GM18499 (cell line): ENCODE data around the gene CCDC85C.

ENCODE experiments used
- ATAC-seq: cut with Tn5 transposase; IDR thresholded peaks from one replicate; pipeline ENCODE4 v1.9.1; 2021; ENCODE audit warnings: moderate number of reproducible peaks; ENCODE audit not compliant: insufficient read depth, unreplicated experiment

Gene CCDC85C

GRCh38 chr14:99632410-99633035 lies 28.5 kb upstream of the CCDC85C start:
- ATAC-seq: no peak

- ATAC-seq: no peak
Observed at GRCh38 chr14:99630202-99630601, 26.2 kb upstream of the CCDC85C start.

- no peak for ATAC-seq
Observed at GRCh38 chr14:99628887-99629618, 25.0 kb upstream of the CCDC85C start.

DNA sequence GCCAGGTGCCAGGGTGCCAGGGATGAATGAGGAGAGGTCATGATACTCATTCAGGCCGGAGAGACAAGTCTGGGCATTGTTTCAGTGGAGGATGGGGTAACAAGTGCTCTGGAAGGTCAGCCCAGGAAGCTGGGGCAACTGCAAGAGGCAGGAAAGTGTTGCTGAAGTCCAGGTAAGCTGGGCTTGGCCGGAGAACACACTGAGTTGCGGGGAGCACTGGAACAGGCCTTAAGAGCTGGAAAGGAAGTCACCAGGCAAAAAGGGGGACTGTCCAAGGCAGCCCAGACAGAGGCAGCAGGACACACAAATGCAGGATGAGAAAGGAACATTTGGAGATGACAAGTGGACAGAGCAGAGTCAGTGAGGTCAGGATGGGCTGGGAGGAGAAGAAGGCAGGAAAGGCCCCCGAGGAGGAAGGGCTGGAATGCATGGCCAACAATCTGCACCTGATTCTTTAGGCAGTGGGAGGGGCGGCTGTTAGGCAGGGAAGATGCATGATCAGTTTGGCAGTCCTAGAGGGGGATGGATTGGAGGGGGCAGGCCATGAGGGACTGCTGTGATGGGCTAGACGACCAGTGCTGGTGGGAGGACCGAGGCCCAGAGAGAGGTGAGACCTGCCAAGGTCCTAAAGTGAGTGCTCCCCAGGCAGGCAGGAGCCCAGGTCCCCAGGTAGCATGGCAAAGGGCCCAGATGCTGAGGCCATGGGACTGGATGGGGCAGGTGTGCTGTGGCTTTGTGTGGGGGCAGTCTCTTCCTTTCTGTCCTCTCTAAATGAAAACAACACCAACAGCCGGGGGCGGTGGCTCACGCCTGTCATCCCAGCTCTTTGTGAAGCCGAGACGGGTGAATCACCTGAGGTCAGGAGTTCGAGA lies 23.7 kb upstream of the CCDC85C start:
- no peak for ATAC-seq

DNA sequence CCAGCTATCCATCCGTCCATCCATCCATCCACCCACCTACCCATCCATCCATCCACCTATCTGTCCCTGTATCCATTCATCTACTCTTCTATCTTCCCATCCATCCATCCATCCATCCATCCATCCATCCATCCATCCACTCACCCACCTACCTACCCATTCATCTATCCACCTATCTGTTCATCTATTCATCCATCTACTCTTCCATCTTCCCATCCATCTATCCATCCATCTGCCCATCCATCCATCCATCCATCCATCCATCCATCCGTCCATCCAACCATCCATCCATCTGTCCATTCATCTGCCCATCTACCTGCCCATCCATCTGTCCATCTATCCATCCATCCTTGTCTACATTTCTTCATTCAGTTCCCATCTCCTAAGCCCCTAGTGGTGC lies 23.1 kb upstream of the CCDC85C start:
- ATAC-seq: no peak

- ATAC-seq: no peak
Observed at GRCh38 chr14:99626041-99626648, 22.1 kb upstream of the CCDC85C start.

GRCh38 chr14:99625476-99625875 lies 21.5 kb upstream of the CCDC85C start:
- ATAC-seq: no peak

DNA sequence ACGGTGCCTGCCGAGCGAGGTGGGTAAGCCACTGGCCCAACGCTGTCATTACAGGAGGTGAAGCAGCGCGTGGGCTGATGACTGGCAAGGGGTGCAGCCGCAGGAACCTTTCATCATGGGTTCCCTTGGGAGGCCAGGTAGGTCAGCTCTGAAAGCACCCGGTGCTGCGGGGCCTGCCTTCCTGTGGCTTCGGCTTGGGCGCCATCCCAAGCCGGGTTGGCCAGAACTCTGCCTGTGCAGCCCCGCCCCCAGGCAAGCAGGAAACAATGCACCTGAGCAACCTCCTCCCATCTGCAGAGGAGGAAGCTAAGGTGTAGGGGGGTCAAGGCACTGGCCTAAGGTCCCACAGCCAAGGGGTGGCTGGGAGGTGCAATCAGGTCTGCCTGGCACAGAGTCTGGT lies 21.0 kb upstream of the CCDC85C start:
- no peak for ATAC-seq

DNA sequence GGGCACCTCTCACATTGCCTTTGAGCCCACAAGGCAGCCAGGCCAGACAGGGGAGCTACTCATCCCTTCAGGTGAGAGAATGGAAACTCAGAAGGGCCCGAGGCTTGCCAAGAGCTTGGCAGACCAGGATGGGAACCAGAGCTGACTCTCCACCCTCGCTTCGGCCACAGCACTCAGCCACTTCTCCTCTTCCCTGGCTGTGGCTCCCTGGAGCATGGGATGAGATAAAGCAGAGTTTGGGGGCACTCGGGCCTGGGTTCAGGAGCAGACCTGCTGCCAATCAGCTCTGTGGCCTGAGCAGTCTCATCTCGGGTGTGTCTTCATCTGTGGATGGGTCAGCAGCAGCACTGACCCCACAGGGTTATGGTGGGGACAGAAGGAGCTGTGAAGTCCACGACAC lies 20.0 kb upstream of the CCDC85C start:
- ATAC-seq: no peak

GRCh38 chr14:99621948-99622347 lies 17.9 kb upstream of the CCDC85C start:
- no peak for ATAC-seq

GRCh38 chr14:99619835-99620834 lies 16.1 kb upstream of the CCDC85C start:
- ATAC-seq: no peak

DNA sequence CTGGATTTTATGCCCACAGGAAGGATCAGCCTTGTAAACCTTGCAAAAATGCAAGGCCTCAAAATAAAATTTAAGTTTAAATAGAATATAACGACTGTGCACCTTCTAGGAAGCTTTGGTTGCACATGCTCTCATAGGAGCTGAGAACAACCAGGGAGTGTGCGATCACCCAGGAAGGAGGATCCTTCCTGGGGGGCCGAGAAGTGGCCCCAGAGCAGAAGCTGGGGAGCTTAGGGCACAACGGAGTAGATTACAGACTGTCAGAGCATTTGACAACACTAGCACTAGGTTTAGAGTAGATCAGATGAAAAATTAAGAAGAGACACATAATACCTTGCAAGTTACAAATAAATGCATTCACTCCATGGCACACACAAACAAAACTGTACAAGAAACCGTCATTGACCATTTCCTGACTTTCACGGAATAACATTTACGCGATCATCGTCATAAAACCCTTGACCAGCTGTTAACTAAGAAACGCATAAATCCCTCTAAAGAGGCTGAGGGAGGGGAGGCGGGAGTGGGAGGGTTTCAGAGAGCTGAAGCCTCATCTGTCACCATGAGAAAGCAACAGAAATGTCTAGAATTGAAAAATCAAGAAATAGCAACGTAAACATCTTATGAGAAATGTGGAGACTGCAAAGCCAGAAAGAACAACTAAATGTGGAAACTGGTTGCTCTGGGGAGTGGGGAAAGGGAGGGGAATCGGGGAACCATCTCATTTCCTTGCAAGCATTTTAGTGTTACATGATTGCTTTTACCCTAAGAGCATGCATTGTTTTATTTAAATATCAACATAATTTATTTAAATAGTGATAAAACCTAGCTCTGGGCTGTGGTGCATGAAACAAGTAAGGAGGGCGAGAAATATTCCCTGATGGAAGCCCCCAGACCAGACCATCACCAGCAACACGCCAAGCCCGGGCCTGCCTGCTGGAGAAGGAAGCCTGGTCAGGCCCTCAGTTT lies 13.1 kb upstream of the CCDC85C start:
- no peak for ATAC-seq

DNA sequence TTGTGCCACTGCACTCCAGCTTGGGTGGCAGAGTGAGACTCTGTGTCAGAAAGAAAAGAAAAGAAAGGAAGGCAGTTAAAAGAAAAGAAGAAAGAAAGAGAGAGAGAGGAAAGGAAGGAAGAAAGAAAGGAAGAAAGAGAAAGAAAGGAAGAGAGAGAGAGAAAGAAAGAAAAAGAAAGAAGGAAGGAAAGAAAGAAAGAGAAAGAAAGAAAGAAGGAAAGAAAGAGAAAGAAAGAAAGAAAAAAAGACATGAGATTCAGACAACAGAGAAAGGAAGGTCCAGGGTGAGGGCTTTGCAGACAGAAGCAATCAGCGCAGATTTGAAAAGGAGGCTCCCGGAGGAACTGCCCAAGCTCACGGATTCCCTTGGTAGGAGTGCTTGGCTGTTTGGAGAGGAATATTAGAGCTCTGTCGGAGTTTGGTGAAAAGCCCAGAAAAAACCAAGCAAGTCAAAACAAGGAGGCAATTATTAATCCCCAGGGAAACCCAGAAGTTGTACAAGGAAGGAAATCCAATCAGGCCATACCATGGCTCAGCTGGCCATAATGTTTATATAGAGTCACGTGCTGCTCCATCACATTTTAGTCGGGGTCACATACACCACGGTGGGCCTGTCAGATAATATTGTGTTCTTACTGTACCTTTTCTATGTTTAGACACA lies 11.6 kb upstream of the CCDC85C start:
- ATAC-seq: no peak

DNA sequence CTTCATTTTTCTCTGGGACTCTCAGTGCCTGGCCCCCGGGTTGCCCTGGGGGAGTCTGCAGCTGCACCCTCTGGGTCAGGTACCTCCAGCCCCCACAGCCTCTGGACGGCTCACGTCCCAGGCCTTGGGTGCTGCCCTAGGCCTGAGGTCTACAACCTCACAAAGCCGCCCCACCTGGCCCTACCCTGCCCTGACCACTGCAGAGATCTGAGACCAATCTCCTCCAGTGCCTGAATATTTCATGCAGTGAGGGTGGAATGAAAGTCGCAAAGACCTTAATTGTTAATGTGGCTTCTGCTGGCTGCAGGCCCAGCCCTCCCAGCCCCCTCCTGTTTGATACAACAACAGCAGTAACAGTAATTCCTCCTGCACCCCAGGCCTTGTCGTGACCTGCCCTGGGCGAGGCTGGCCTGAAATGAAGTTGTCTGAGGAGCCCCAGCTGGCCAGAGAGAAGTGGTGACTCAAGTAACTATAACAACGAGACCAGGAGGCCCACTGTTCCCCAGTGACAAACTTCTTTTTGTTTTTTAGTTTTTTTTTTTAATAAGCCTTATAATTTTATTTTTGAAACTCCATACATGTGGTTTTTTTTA lies 8.8 kb upstream of the CCDC85C start:
- ATAC-seq: no peak

- ATAC-seq: no peak
Observed at GRCh38 chr14:99612071-99612737, 8.2 kb upstream of the CCDC85C start.

- no peak for ATAC-seq
Observed at GRCh38 chr14:99611646-99612045, 7.6 kb upstream of the CCDC85C start.
